Thyroid gland (tissue), 4 donors: ENCODE data around the gene CRTAP. TPM values are rescaled to one million over a fixed set of nuclear protein-coding genes. Genes with fewer than 3 reads are reported as not detected.

ENCODE experiments used
- DNase-seq, 2 donors: peaks; one replicate each; pipeline ENCODE4 v3.0.0-alpha.2; 2019
- H3K27ac ChIP-seq, 3 donors: fragments of 200-600 bp; sonication (generic); 1 replicate in 2 of 3; 2 replicates in 1 of 3; pipeline ENCODE4 v1.5.1; 2016 to 2019; ENCODE audit warnings: mild to moderate bottlenecking in 1 of 3, moderate library complexity in 1 of 3
- H3K27me3 ChIP-seq: fragments of 200-600 bp; sonication (generic); one replicate; pipeline ENCODE4 v1.5.1; 2019
- H3K36me3 ChIP-seq, 2 donors: fragments of 200-600 bp; sonication (generic); one replicate each; pipeline ENCODE4 v1.5.1; 2016 to 2019
- H3K4me1 ChIP-seq, 2 donors: fragments of 200-600 bp; sonication (generic); one replicate each; pipeline ENCODE4 v1.5.1; 2017 to 2019
- H3K4me3 ChIP-seq, 3 donors: fragments of 200-600 bp; sonication (generic); replicated peaks in 1 of 3; 1 replicate in 2 of 3; 2 replicates in 1 of 3; pipeline ENCODE4 v1.5.1; 2016; ENCODE audit warnings: mild to moderate bottlenecking in 1 of 3
- H3K9me3 ChIP-seq: fragments of 200-600 bp; sonication (generic); one replicate; pipeline ENCODE4 v1.5.1; 2017
- POLR2A ChIP-seq, 2 donors: fragments of 450-650 bp; IDR thresholded peaks; one replicate each; pipeline ENCODE4 v1.6.1; 2017; ENCODE audit warnings: antibody characterized with exemption in 2 of 2, mild to moderate bottlenecking in 2 of 2, moderate library complexity in 1 of 2
- WGBS, 2 donors: methylation state at CpG; one replicate each; pipeline ENCODE4 v1.1.5; 2017; 5-methylcytosine and 5-hydroxymethylcytosine counted together
- intact Hi-C: fragments of 100-400 bp; cut with DNase I; formaldehyde crosslinking; loops from one replicate; pipeline ENCODE4 v1.15.1; 2023
- total RNA-seq, 4 donors: library from RNA; depleted of rRNA; stranded (reverse); fragments of >200 nt; gene quantifications; one replicate each; pipeline ENCODE4 v1.2.3, GENCODE V29; 2016
- TF ChIP-seq, protein P1 (sequence below), 6 experiments: fragments of 200-600 bp in 3 of 6; fragments of 450-650 bp in 3 of 6; sonication (generic) in 3 of 6; IDR thresholded peaks; one replicate each; pipeline ENCODE4 v1.5.1; 2016 to 2019; ENCODE audit warnings: antibody characterized with exemption in 6 of 6, mild to moderate bottlenecking in 2 of 6, inconsistent platforms in 1 of 6, moderate library complexity in 1 of 6

The CRTAP gene
- total RNA-seq, 4 donors from 2014 or later = 241 to 504 (median 300) TPM

DNA sequence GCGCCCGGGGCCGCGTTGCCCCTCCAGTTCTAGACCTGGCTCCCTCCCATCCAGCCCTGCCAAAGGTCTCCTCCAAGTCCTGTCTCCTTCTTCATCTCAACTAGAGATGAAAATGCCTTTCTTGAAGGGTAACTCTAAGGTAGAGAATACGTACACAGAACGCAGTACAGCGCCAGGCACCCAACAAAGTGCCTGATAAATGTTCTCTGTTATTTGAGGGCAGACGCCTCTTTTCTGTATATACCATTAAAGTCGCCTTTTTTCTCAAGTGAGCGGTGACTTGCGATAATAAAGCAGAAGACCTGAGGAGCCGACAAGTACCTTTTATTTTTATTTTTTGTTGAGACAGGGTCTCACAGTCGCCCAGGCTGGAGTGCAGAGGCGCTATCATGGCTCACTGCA lies 809 bp downstream of the CRTAP start:
- H3K27me3 ChIP-seq = no peaks in the 10 kb centered on the region
- intact Hi-C loops = no loop called here
- peak overlapping the region; percentile 89 to 99 (median 94) for H3K27ac ChIP-seq
- H3K4me1 ChIP-seq = peaks cover 15 to 31% of the 10 kb centered on the region in 2 donors
- no peak for DNase-seq
- 60 to 64% methylated on average over 10 of the region's 14 CpGs for WGBS, 2 donors
- H3K4me3 ChIP-seq = peak overlapping the region in 2 of 3 donors; percentile 10 to 81
- H3K36me3 ChIP-seq = no peaks in the 10 kb centered on the region
- no peak for TF ChIP-seq POLR2A (IDR thresholded peaks at IDR 0.05)
- TF ChIP-seq, protein P1, sequence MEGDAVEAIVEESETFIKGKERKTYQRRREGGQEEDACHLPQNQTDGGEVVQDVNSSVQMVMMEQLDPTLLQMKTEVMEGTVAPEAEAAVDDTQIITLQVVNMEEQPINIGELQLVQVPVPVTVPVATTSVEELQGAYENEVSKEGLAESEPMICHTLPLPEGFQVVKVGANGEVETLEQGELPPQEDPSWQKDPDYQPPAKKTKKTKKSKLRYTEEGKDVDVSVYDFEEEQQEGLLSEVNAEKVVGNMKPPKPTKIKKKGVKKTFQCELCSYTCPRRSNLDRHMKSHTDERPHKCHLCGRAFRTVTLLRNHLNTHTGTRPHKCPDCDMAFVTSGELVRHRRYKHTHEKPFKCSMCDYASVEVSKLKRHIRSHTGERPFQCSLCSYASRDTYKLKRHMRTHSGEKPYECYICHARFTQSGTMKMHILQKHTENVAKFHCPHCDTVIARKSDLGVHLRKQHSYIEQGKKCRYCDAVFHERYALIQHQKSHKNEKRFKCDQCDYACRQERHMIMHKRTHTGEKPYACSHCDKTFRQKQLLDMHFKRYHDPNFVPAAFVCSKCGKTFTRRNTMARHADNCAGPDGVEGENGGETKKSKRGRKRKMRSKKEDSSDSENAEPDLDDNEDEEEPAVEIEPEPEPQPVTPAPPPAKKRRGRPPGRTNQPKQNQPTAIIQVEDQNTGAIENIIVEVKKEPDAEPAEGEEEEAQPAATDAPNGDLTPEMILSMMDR (IDR thresholded peaks at IDR 0.05) = no peak
- H3K9me3 ChIP-seq = no peaks in the 10 kb centered on the region

DNA sequence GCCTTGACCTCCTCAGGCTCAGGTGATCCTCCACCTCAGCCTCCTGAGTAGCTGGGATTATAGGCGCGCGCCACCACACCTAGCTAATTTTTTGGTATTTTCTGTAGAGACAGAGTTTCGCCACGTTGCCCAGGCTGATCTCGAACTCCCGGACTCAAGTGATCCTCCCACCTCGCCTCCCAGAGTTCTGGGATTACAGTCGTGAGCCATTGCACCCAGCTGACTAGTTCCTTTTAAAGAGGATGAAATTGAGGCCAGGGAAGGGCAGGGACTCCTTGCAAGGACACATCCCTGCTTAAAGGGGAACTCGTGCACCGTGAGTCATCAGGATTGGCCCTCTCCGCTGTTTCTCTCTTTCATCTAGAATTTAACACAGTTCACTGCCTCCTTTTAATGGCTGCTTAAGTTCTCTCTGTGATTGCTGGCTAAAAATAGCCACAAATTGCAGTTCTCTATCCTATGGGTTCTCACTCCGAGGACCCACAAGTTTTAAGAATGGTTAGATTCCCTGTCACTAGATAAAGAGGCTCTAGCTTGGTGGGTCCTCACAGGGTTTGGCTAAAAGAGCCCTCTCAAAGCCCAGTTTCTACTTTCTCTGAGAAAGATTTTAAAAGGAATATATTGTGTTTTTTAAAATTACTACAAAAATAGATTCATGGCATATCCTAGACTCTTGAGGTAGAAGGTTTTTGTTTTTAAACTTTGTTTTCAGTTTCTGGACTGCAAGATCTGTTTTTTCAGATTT lies 1.4 kb downstream of the CRTAP start:
- H3K9me3 ChIP-seq = no peaks in the 10 kb centered on the region
- TF ChIP-seq, protein P1 (IDR thresholded peaks at IDR 0.05) = no peak
- TF ChIP-seq POLR2A (IDR thresholded peaks at IDR 0.05) = peak in 1 of 2 donors; percentile 62
- intact Hi-C loops = no loop called here
- peak; percentile 88 for DNase-seq
- 42 to 45% methylated on average over 13 of the region's 13 CpGs for WGBS, 2 donors
- peaks cover 17 to 36% of the 10 kb centered on the region in 2 donors for H3K4me1 ChIP-seq
- H3K27ac ChIP-seq = peak overlapping the region; percentile 89 to 99 (median 94)
- H3K27me3 ChIP-seq = no peaks in the 10 kb centered on the region
- H3K4me3 ChIP-seq = peak overlapping the region in 2 of 3 donors; percentile 7 to 81
- no peaks in the 10 kb centered on the region for H3K36me3 ChIP-seq

- Histone ChIP-seq H3K27ac (peak overlapping the region in 1 of 3 donors; percentile 10), H3K36me3 (peaks cover 8 to 11% of the 10 kb centered on the region in 2 donors), H3K27me3 (no peaks in the 10 kb centered on the region), H3K4me1 (peaks cover 17 to 38% of the 10 kb centered on the region in 2 donors), H3K4me3 (no peak overlapping the region), H3K9me3 (no peaks in the 10 kb centered on the region)
- intact Hi-C loops = no loop called here
- no peak for DNase-seq
- WGBS, 2 donors = 91 to 92% methylated on average over 3 of the region's 3 CpGs
- TF ChIP-seq POLR2A (IDR thresholded peaks at IDR 0.05) = no peak
- TF ChIP-seq, protein P1 (IDR thresholded peaks at IDR 0.05) = no peak
Observed at GRCh38 chr3:33117461-33117860, 3.6 kb downstream of the CRTAP start.

- Histone ChIP-seq H3K27me3 (no peaks in the 10 kb centered on the region), H3K27ac (peak overlapping the region; percentile 2 to 53 (median 14)), H3K4me1 (peaks cover 17 to 36% of the 10 kb centered on the region in 2 donors), H3K4me3 (no peak overlapping the region), H3K36me3 (peaks cover 8 to 18% of the 10 kb centered on the region in 2 donors), H3K9me3 (no peaks in the 10 kb centered on the region)
- TF ChIP-seq POLR2A (IDR thresholded peaks at IDR 0.05) = no peak
- TF ChIP-seq, protein P1 (IDR thresholded peaks at IDR 0.05) = no peak
- intact Hi-C loops = no loop called here
- 35 to 38% methylated on average over 2 to 3 of the region's 3 CpGs for WGBS, 2 donors
- DNase-seq = peak; percentile 58 to 64
Observed at GRCh38 chr3:33119891-33120290, 6.1 kb downstream of the CRTAP start.

GRCh38 chr3:33122991-33123390 lies 9.2 kb downstream of the CRTAP start:
- no peaks in the 10 kb centered on the region for H3K9me3 ChIP-seq
- DNase-seq = no peak
- peaks cover 8 to 30% of the 10 kb centered on the region in 2 donors for H3K4me1 ChIP-seq
- WGBS, 2 donors = 96% methylated on average over 5 of the region's 5 CpGs
- no peak for TF ChIP-seq POLR2A (IDR thresholded peaks at IDR 0.05)
- TF ChIP-seq, protein P1 (IDR thresholded peaks at IDR 0.05) = no peak
- no peak overlapping the region for H3K4me3 ChIP-seq
- intact Hi-C loops = no loop called here
- peak overlapping the region in 1 of 3 donors; percentile 7 for H3K27ac ChIP-seq
- H3K27me3 ChIP-seq = no peaks in the 10 kb centered on the region
- peaks cover 12 to 22% of the 10 kb centered on the region in 2 donors for H3K36me3 ChIP-seq
